ENCODE data around the gene RAD1.

GRCh38 chr5:34867660-34868059, 47.6 kb downstream of the RAD1 start:
- no peak for TF ChIP-seq EZH2 (IDR thresholded peaks at IDR 0.05; ENCODE audit: insufficient read depth, poor library complexity, severe bottlenecking)
- TF ChIP-seq EZH2phosphoT487 (IDR thresholded peaks at IDR 0.05; ENCODE audit: insufficient read depth, low read depth) = no peak
